HepG2 (cell line): ENCODE results near the gene CYP2A6. TPM values are rescaled to one million over a fixed set of nuclear protein-coding genes. Genes with fewer than 3 reads are reported as not detected.

Experiments used
- ADNP ChIP-seq: sonication (generic); formaldehyde crosslinking; IDR thresholded peaks from 2 replicates; pipeline ENCODE4 v1.4.0; 2020; ENCODE audit warnings: missing genetic modification reagents
- AKAP8 ChIP-seq: sonication (generic); formaldehyde crosslinking; IDR thresholded peaks from 2 replicates; pipeline ENCODE4 v1.5.1; 2020; ENCODE audit warnings: mild to moderate bottlenecking, missing genetic modification reagents
- ATRX ChIP-seq: sonication (generic); formaldehyde crosslinking; IDR thresholded peaks from 2 replicates; pipeline ENCODE4 v1.4.0; 2020; ENCODE audit warnings: missing genetic modification reagents, borderline replicate concordance
- FOXJ3 ChIP-seq: sonication (generic); formaldehyde crosslinking; IDR thresholded peaks from 2 replicates; pipeline ENCODE4 v1.4.0; 2020; ENCODE audit warnings: missing genetic modification reagents, mild to moderate bottlenecking, borderline replicate concordance
- KDM5A ChIP-seq: fragments of 200-600 bp; sonication (generic); IDR thresholded peaks from 2 replicates; pipeline ENCODE4 v1.7.0; 2018; ENCODE audit warnings: antibody characterized with exemption, mild to moderate bottlenecking, low read length, borderline replicate concordance
- KMT2B ChIP-seq: IDR thresholded peaks from 2 replicates; pipeline ENCODE4 v1.6.1; 2016; ENCODE audit warnings: missing genetic modification reagents, missing compliant biosample characterization
- MED1 ChIP-seq: sonication (generic); formaldehyde crosslinking; IDR thresholded peaks from 2 replicates; pipeline ENCODE4 v1.4.0; 2020; ENCODE audit warnings: missing genetic modification reagents
- RFXAP ChIP-seq: sonication (generic); formaldehyde crosslinking; IDR thresholded peaks from 2 replicates; pipeline ENCODE4 v1.4.0; 2020; ENCODE audit warnings: missing genetic modification reagents, borderline replicate concordance
- ZFP41 ChIP-seq: sonication (generic); formaldehyde crosslinking; IDR thresholded peaks from 2 replicates; pipeline ENCODE4 v1.4.0; 2020; ENCODE audit warnings: mild to moderate bottlenecking, missing genetic modification reagents, borderline replicate concordance
- ZNF232 ChIP-seq: sonication (generic); formaldehyde crosslinking; IDR thresholded peaks from 2 replicates; pipeline ENCODE4 v1.4.0; 2020; ENCODE audit warnings: missing genetic modification reagents, borderline replicate concordance
- ZNF335 ChIP-seq: sonication (generic); formaldehyde crosslinking; IDR thresholded peaks from 2 replicates; pipeline ENCODE4 v1.4.0; 2020; ENCODE audit warnings: missing genetic modification reagents
- ZNF383 ChIP-seq: sonication (generic); formaldehyde crosslinking; IDR thresholded peaks from 2 replicates; pipeline ENCODE4 v1.4.0; 2020; ENCODE audit warnings: missing genetic modification reagents, mild to moderate bottlenecking, borderline replicate concordance
- ZNF724P ChIP-seq: sonication (generic); formaldehyde crosslinking; IDR thresholded peaks from 2 replicates; pipeline ENCODE4 v1.8.0; 2022; ENCODE audit warnings: missing genetic modification reagents, borderline replicate concordance
- ZNF761 ChIP-seq: sonication (generic); formaldehyde crosslinking; conservative IDR thresholded peaks from 2 replicates; pipeline ENCODE4 v1.4.0; 2020; ENCODE audit warnings: mild to moderate bottlenecking, missing genetic modification reagents
- ZNF816 ChIP-seq: sonication (generic); formaldehyde crosslinking; IDR thresholded peaks from 2 replicates; pipeline ENCODE4 v1.8.0; 2022; ENCODE audit warnings: missing genetic modification reagents, mild to moderate bottlenecking, borderline replicate concordance
- ZSCAN31 ChIP-seq: sonication (generic); formaldehyde crosslinking; IDR thresholded peaks from 2 replicates; pipeline ENCODE4 v1.5.0; 2020; ENCODE audit warnings: low read depth, mild to moderate bottlenecking, missing genetic modification reagents
- ZZZ3 ChIP-seq: sonication (generic); formaldehyde crosslinking; IDR thresholded peaks from 2 replicates; pipeline ENCODE4 v1.4.0; 2020; ENCODE audit warnings: missing genetic modification reagents, mild to moderate bottlenecking, borderline replicate concordance
- polyA plus RNA-seq, 8 experiments: library from polyadenylated mRNA; depleted of rRNA in 3 of 8; stranded (reverse) in 7 of 8; unstranded in 1 of 8; fragments of >200 nt; fragmentation: Illumina TruSeq in 4 of 8; extraction: Trizol in 4 of 8; gene quantifications; 2 replicates each; pipeline versions ENCODE4 v1.2.1 to v1.2.3, GENCODE V29; 2011 to 2016; ENCODE audit warnings: low read depth in 4 of 8, missing spikeins in 1 of 8, mixed read lengths in 1 of 8; ENCODE audit not compliant: insufficient read depth in 1 of 8
- total RNA-seq, 5 experiments: library from RNA; depleted of rRNA; stranded (reverse); fragments of >200 nt; fragmentation: Illumina TruSeq; extraction: Trizol; gene quantifications; 2 replicates each; pipeline ENCODE4 v1.2.3, GENCODE V29; 2016; ENCODE audit warnings: low read depth in 1 of 5
- TF ChIP-seq, protein P1 (sequence below): sonication (generic); formaldehyde crosslinking; IDR thresholded peaks from 2 replicates; pipeline ENCODE4 v1.5.0; 2020; ENCODE audit warnings: missing genetic modification reagents
- TF ChIP-seq, protein P2 (sequence below): sonication (generic); formaldehyde crosslinking; IDR thresholded peaks from 2 replicates; pipeline ENCODE4 v1.4.0; 2020; ENCODE audit warnings: low read depth, mild to moderate bottlenecking, missing genetic modification reagents
- TF ChIP-seq, protein P3 (sequence below): sonication (generic); formaldehyde crosslinking; IDR thresholded peaks from 2 replicates; pipeline ENCODE4 v1.4.0; 2020; ENCODE audit warnings: low read depth, mild to moderate bottlenecking, missing genetic modification reagents
- TF ChIP-seq, protein P4 (sequence below): sonication (generic); formaldehyde crosslinking; IDR thresholded peaks from 2 replicates; pipeline ENCODE4 v1.4.0; 2020; ENCODE audit warnings: missing genetic modification reagents, borderline replicate concordance

Gene CYP2A6
- total and polyA plus RNA-seq, 2 of the 13 experiments (the other 11 are each of a cell fraction or from before 2014, with no cell fraction given) = not detected

DNA sequence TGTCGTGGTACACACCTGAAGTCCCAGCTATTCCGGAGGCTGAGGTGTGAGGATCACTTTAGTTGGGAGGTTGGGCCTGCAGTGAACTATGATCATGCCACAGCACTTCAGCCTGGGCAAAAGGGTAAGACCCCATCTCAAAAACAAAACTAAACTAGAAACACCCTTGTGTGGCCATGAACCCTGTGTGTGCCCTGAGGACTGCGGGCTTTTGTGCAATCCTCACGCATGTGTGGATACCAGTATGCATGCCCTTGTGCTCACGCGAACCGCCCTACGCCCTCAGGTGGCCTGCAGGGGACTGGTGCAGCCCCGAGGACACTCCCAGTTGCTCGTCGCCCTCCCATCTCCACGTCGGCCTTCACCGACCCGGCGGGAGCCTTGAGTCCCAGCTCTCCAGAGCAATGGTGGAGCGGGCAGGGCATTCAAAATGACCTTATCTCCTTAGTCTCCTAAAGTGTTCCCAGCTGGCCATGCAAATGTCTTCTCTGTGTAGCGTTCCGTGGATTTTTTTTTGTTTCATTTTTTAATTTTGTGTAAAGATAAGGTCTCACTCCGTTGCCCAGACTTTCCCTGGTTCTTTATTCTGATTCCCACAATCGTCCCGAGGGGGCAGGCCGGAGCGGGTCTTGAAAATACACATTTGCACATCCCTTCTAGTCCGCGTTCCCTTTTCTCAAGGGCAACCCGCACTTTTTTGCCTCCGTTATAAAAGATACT is 52.1 kb downstream of the CYP2A6 start (continued):
- TF ChIP-seq, protein P1, sequence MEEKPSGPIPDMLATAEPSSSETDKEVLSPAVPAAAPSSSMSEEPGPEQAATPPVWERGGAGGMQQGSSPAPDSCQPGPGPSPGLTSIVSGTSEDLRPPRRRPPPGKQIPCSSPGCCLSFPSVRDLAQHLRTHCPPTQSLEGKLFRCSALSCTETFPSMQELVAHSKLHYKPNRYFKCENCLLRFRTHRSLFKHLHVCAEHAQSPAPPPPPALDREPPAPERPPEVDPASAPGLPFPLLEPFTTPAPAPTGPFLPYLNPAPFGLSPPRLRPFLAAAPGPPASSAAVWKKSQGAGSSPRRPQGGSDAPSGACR = no peak; the same call in 1 of the 2 replicates
- TF ChIP-seq ZSCAN31 = peak; percentile 19; the same call in 1 of the 2 replicates
- no peak for TF ChIP-seq ZNF383 (CRISPR knock-in tag)
- TF ChIP-seq ZNF761 (CRISPR knock-in tag) = no peak
- TF ChIP-seq ZNF724P (CRISPR knock-in tag) = peak; percentile 47; the same call in 1 of the 2 replicates
- TF ChIP-seq FOXJ3 (CRISPR knock-in tag) = no peak
- TF ChIP-seq MED1 (CRISPR knock-in tag) = peak; percentile 78
- TF ChIP-seq AKAP8 (CRISPR knock-in tag) = no peak; the same call in 1 of the 2 replicates
- 0 out of 2 replicates have a peak, but pooled peaks have one; percentile 43 for TF ChIP-seq KMT2B
- 0 out of 2 replicates have a peak, but pooled peaks have one; percentile 26 for TF ChIP-seq ZNF816 (CRISPR knock-in tag)
- TF ChIP-seq ATRX (CRISPR knock-in tag) = no peak
- TF ChIP-seq RFXAP = peak; percentile 95
- TF ChIP-seq KDM5A = peak; percentile 56; the same call in 1 of the 2 replicates
- TF ChIP-seq ZFP41 (CRISPR knock-in tag) = no peak
- TF ChIP-seq, protein P2, sequence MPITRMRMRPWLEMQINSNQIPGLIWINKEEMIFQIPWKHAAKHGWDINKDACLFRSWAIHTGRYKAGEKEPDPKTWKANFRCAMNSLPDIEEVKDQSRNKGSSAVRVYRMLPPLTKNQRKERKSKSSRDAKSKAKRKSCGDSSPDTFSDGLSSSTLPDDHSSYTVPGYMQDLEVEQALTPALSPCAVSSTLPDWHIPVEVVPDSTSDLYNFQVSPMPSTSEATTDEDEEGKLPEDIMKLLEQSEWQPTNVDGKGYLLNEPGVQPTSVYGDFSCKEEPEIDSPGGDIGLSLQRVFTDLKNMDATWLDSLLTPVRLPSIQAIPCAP (CRISPR knock-in tag) = no peak
- TF ChIP-seq ZNF335 (CRISPR knock-in tag) = no peak
- TF ChIP-seq ADNP (CRISPR knock-in tag) = peak; percentile 42; the same call in 1 of the 2 replicates
- TF ChIP-seq, protein P3, sequence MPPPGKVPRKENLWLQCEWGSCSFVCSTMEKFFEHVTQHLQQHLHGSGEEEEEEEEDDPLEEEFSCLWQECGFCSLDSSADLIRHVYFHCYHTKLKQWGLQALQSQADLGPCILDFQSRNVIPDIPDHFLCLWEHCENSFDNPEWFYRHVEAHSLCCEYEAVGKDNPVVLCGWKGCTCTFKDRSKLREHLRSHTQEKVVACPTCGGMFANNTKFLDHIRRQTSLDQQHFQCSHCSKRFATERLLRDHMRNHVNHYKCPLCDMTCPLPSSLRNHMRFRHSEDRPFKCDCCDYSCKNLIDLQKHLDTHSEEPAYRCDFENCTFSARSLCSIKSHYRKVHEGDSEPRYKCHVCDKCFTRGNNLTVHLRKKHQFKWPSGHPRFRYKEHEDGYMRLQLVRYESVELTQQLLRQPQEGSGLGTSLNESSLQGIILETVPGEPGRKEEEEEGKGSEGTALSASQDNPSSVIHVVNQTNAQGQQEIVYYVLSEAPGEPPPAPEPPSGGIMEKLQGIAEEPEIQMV (CRISPR knock-in tag) = peak; percentile 53; the same call in 1 of the 2 replicates
- TF ChIP-seq ZZZ3 = peak; percentile 72; the same call in 1 of the 2 replicates
- TF ChIP-seq ZNF232 (CRISPR knock-in tag) = peak; percentile 67
- TF ChIP-seq, protein P4, sequence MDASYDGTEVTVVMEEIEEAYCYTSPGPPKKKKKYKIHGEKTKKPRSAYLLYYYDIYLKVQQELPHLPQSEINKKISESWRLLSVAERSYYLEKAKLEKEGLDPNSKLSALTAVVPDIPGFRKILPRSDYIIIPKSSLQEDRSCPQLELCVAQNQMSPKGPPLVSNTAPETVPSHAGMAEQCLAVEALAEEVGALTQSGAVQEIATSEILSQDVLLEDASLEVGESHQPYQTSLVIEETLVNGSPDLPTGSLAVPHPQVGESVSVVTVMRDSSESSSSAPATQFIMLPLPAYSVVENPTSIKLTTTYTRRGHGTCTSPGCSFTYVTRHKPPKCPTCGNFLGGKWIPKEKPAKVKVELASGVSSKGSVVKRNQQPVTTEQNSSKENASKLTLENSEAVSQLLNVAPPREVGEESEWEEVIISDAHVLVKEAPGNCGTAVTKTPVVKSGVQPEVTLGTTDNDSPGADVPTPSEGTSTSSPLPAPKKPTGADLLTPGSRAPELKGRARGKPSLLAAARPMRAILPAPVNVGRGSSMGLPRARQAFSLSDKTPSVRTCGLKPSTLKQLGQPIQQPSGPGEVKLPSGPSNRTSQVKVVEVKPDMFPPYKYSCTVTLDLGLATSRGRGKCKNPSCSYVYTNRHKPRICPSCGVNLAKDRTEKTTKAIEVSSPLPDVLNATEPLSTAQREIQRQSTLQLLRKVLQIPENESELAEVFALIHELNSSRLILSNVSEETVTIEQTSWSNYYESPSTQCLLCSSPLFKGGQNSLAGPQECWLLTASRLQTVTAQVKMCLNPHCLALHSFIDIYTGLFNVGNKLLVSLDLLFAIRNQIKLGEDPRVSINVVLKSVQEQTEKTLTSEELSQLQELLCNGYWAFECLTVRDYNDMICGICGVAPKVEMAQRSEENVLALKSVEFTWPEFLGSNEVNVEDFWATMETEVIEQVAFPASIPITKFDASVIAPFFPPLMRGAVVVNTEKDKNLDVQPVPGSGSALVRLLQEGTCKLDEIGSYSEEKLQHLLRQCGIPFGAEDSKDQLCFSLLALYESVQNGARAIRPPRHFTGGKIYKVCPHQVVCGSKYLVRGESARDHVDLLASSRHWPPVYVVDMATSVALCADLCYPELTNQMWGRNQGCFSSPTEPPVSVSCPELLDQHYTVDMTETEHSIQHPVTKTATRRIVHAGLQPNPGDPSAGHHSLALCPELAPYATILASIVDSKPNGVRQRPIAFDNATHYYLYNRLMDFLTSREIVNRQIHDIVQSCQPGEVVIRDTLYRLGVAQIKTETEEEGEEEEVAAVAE (CRISPR knock-in tag) = no peak
